ENCODE data around the gene RBPJ.

The RBPJ gene

DNA sequence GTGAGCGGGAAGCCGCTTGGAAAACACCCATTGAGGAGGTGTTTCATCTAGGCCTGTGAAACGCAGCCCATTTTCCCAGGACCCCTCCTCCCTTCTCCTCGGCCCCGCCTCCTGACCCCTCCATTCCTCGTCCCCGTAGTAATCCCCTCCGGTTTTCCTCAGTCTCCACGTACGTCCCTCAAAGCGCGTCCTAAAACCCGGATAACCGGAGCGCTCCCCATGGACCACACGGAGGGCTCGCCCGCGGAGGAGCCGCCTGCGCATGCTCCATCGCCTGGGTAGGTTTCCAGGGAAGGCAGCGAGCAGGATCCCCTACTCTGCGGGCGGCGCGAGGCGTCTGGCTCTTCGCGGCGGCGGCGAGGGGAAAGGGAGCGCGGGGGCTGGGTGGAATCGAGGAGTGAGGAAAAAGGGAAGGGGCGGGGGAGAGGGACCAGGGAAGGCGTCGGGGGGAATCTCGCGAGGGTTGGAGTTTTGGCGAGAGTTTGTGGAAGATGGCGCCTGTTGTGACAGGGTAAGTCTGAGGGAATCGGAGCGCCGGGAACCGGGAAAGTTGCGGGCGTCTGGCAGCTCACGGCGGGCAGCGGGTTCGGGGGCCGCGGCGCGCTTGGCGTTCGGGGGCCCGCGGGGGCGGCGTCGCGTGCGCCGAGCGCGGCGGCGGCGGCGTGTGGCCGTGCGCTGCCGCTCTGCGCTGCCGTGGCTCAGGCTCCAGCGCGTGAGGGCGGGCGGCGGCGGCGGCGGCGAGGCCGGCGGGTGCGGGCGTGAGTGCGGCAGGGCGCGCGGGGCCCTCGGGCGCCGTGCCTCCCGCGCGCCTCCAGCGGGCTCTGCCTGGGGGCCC is at the start of gene RBPJ:
RBPJ (plus strand) TSS at position 477 of the 835 bp plus-strand sequence; CDS start at position 492, 15 bp downstream.
- peak; percentile 95 for DNase-seq (ENCODE audit: low spot score)

DNA sequence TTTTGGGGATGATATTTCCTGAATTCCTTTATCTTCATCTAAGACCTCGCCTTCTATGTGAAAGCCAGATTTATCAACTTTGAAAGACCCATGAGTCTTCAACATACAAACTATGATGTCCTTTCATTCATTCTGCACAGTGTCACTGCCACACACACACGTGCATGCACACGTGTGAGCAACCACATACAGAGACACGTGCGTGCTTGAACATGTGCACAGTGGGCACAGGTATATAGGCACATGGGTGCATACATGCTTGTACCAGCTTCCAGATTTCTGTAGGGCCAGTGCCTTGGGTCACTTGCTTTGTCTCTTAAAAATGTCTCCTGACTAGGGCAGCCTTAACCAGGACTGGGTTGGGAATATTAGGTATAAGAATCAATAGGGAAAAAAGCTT is 49.1 kb upstream of the RBPJ start:
- DNase-seq (ENCODE audit: low spot score): no peak

- DNase-seq (ENCODE audit: low spot score): no peak
Observed at GRCh38 chr4:26272654-26273615, 47.9 kb upstream of the RBPJ start.

- no peak for DNase-seq (ENCODE audit: low spot score)
Observed at GRCh38 chr4:26273616-26273980, 47.2 kb upstream of the RBPJ start.

DNA sequence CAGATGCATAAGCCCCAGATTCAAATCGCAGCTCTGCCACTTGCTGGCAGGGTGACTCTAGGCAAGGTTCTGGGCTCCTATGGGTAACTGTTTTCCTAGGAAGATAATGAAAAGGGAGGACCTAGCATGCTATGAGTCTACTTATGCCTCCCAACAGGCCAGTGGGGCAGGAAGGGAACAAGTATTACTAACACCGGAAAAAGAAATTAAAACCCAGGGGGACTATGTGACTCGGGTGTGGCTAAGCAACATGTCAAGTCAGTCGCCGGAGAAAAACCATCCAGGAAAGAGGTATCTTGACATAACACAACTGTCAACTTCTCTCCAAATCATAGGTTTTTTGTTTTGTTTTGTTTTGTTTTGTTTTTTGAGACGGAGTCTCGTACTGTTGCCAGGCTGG is 45.5 kb upstream of the RBPJ start:
- DNase-seq (ENCODE audit: low spot score): no peak

DNA sequence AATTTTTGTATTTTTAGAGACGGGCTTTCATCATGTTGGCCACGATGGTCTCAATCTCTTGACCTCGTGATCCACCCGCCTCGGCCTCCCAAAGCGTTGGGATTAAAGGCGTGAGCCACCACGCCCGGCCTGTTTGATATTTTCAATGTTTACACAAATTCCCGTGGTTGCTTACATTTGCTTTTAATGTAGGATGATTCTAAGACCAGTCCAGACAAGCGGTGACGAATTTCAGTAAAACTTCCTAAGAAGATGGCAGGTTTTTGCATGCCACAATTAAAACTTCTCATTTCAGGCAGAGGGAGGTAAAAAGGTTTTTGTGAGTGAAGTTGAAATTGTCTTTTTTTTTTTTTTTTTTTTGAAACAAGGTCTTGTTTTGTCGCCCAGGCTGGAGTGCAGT is 41.4 kb upstream of the RBPJ start:
- DNase-seq (ENCODE audit: low spot score): no peak

- DNase-seq (ENCODE audit: low spot score): peak; percentile 41
Observed at GRCh38 chr4:26281881-26282280, 38.9 kb upstream of the RBPJ start.

- DNase-seq (ENCODE audit: low spot score): no peak
Observed at GRCh38 chr4:26284536-26284935, 36.3 kb upstream of the RBPJ start.

GRCh38 chr4:26285272-26285671 is 35.5 kb upstream of the RBPJ start:
- DNase-seq (ENCODE audit: low spot score): no peak

GRCh38 chr4:26287756-26288155 is 33.1 kb upstream of the RBPJ start:
- DNase-seq (ENCODE audit: low spot score): no peak

- DNase-seq (ENCODE audit: low spot score): peak; percentile 64
Observed at GRCh38 chr4:26288355-26288909, 32.4 kb upstream of the RBPJ start.

- DNase-seq (ENCODE audit: low spot score): no peak
Observed at GRCh38 chr4:26289401-26289800, 31.4 kb upstream of the RBPJ start.

GRCh38 chr4:26290321-26290720 is 30.5 kb upstream of the RBPJ start:
- no peak for DNase-seq (ENCODE audit: low spot score)

DNA sequence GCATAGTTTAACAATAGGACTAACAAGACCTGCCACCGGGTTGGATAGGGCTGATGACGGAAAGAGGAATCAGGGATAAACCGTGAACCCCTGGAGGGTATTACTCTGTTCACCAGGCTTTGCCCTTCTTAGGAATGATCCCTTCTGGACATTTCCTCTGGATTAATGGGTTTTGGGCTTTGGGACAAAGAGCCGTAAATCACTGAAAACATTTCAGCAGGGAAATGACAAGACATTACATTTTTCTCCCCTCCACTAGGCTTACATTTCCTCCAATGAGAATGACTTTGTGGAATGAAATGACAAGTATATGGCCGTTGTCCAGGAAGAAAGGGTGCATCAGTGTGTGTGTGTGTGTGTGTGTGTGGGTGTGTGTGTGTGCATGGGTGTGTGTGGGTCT is 25.9 kb upstream of the RBPJ start:
- no peak for DNase-seq (ENCODE audit: low spot score)

DNA sequence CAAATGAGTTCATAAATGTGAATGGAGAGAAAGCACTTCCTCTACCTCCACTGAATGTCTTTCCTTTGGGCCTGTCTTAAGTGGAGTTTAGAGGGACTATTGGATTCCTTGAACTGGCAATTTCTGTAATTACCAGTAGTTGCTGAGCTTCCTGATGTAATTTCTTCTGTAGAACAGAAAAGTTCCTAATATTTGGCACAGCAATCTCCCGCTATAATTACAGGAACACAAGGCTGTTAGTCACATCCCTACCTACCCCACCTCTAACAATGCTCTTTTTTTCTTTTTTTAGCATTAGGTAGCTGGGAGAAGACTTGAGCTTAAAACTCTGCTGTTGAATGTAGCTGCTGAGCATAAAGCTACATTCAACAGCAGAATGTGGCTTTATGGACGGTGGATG is 24.8 kb upstream of the RBPJ start:
- DNase-seq (ENCODE audit: low spot score): no peak

DNA sequence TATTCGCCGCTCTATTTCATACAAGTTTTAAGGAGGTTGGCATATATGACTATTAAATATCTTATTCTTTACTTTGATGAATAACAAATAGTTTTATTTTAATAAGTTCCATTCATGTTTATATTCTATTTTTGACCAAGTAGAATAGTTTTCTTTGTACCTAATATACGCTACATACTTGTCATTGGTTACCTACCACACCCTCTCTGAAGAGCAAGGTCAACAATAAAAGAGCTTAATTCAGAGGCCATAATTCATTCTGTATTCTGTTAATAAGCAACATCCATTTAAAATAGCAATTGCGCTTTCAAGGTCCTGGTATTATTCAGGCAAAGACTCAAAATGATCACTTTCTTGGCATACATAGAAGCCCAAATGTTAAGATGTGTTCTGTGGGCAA is 24.3 kb upstream of the RBPJ start:
- no peak for DNase-seq (ENCODE audit: low spot score)

DNA sequence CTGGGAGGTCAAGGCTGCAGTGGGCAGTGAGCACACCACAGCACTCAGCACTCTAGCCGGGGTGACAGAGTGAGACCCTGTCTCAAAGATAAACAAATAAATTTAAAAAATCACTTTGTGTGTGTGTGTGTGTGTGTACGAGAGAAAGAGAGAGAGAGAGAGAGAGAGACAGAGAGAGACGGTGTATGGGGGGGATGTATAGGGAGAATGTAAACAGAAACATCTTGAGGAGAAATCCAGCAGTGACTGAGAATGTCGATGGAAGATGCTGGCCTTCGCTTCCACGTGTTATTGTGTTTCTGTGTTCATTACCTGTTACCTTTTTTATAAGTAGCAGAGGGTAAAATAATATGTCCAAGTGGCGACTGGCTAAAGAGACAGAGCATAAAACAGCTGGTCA is 23.6 kb upstream of the RBPJ start:
- no peak for DNase-seq (ENCODE audit: low spot score)

DNA sequence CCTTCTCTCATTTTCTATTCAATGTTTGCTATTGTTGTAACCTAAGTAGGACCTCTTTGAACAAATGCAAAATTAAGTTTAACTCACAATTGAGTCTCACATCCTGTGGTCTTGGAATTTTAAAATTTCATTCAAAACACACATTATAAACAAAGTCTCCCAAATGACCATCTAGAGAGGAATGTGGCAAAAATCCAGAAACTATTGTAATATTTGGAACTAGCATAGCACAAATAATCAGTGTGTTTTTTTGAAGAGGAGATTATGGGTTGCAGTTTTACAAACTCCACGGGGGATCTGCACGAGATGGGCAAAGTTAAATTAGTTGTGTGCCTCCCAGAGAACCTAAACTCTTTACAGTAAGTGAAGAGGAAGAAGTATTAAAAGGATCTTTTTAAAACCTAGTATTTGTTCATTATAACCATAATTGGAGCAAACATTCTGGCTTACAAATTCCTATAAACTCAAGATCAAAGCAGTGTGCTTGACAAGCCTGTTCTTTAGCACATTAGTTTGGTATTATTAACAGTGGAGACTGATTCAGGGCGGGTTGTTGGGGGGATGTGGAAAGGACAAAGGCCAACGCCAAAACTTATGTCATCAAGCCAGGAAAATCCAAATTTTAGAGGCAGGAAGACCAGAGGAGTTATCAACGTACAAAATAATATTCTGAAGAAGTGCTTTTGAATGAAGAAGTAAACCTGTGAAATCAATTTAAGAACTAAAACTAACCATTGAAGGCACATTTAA is 22.4 kb upstream of the RBPJ start:
- DNase-seq (ENCODE audit: low spot score): peak; percentile 48

GRCh38 chr4:26299254-26299882 is 21.4 kb upstream of the RBPJ start:
- DNase-seq (ENCODE audit: low spot score): no peak

DNA sequence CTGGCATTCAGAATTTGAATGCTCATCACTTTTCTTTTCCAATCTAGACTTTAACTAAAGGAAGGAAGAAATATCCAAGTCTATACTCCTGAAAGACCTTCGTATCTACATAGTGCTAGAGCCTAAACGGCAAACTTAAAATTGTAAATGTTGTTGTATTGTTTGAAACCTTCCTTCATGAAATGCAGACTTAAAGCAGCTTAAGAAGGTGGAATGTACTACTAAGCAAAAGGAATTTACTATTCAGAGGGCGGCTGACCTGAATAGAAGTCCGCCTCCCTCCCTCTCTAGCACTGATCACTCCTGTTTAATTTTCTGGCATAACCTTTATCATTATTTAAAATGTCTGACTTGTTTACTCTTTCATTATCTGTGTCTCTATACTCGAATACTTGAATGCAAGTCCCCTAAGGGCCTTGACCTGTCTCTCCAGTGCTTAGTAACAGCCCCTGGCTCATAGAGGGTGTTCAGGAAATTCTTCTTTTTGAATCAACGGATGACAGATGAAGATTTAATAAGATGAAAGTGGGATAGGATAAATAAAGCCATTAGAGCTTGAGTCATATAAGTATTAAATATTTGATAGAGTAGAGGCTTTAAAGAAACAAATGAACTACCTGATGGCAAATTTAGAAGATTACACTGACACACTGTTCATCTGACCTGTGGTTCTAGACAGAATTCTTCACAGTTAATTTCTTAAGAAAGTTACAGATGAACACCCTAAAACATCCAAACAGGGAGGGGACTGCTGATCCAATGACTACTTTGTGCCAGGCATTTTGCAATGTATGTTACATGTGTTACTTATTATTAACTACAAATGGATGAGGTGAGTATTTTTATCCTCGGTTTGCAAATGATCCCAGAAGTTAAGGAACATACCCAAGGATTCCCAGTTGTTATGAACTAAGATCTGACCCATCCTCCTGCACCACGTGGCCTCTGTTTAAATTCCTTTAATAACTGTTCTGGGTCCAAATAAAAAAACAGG is 20.2 kb upstream of the RBPJ start:
- DNase-seq (ENCODE audit: low spot score): no peak
